Neutrophil (primary cell): ENCODE measurements around the gene SLC35G2.

Experiments
- H3K27ac ChIP-seq: fragments of 200-600 bp; sonication (generic); 2 replicates; pipeline ENCODE4 v1.5.1; 2016; ENCODE audit warnings: mild to moderate bottlenecking, moderate library complexity
- H3K27me3 ChIP-seq: fragments of 200-600 bp; sonication (generic); 2 replicates; pipeline ENCODE4 v1.6.0; 2016; ENCODE audit warnings: mild to moderate bottlenecking
- H3K36me3 ChIP-seq: fragments of 200-600 bp; sonication (generic); 2 replicates; pipeline ENCODE4 v1.5.1; 2017
- H3K4me1 ChIP-seq, 2 experiments: fragments of 200-600 bp in 1 of 2; sonication (generic) in 1 of 2; 1 replicate in 1 of 2; 2 replicates in 1 of 2; pipeline versions ENCODE4 v1.5.1 to v1.6.1; 2013 to 2016; ENCODE audit warnings: low read depth in 1 of 2, low read length in 1 of 2, mild to moderate bottlenecking in 1 of 2, moderate library complexity in 1 of 2; ENCODE audit not compliant: control insufficient read depth in 1 of 2, insufficient read depth in 1 of 2
- H3K4me3 ChIP-seq, 2 experiments: fragments of 200-600 bp in 1 of 2; sonication (generic) in 1 of 2; 1 replicate in 1 of 2; 2 replicates in 1 of 2; pipeline ENCODE4 v1.5.1; 2013 to 2016; ENCODE audit warnings: low read depth in 1 of 2, low read length in 1 of 2, mild to moderate bottlenecking in 1 of 2, moderate library complexity in 1 of 2
- H3K9me3 ChIP-seq: fragments of 200-600 bp; sonication (generic); 2 replicates; pipeline ENCODE4 v1.5.1; 2016
- CTCF ChIP-seq: fragments of 200-600 bp; sonication (generic); IDR thresholded peaks from 2 replicates; pipeline ENCODE4 v1.5.1; 2016; ENCODE audit warnings: antibody characterized with exemption

The SLC35G2 gene

DNA sequence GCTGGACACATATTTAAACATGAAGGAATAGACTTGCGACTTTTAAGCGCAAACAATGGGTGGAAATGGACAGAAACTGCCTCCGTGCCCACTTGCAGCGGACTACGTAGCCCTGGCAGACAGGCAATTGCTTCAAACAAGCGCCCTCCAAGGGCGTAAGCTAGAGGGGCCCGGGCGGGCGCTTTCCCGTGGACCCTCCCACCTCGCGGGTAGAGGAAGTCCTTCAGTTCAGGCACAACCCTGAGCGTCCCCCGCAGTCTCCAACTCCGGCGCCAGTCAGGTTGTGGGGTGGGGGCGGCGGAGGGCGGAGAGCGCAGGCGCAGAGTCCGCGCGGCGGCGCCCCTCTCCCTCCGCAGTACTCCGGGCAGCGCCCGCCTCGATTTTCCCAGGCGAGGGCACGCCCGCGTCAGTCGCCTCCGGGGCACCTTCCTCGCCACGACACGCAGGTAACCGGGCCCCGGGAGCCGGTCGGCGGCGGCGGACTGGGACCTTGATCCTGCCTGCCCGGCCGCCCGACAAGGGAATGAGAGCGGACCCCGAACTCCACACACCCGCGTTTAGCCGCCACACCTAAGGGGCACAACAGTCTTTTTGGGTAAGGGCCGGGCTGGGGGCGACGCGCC is at the start of gene SLC35G2:
SLC35G2 (plus strand) TSS at position 358 of the 623 bp plus-strand sequence. CDS start 35,335 bp downstream, outside the sequence.
- Histone ChIP-seq H3K4me1 (peaks cover 15 to 22% of the 10 kb centered on the region in 2 experiments), H3K4me3 (peak within 1 kb of the TSS; percentile 38 to 66), H3K36me3 (no peaks in the 10 kb centered on the region), H3K27me3 (peaks cover 77% of the 10 kb centered on the region), H3K27ac (no peak within 1 kb of the TSS), H3K9me3 (no peaks in the 10 kb centered on the region)
- no peak for TF ChIP-seq CTCF

DNA sequence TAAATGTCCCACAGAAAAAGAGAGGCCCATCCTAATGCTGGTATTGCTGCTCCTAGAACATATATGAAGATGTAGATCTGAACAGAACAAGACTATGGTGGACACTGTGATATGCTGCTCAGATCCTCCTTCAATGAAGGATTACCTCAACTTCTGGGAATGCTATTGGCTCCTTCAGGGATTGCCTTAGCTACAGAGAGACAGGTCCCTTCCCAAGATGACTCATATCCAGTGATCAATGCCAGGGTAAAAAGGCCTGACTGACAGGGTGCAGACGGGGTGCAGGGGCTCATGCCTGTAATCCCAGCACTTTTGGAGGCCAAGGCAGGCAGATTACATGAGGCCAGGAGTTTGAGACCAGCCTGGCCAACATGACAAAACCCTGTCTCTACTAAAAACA is 46.2 kb upstream of the SLC35G2 start:
- TF ChIP-seq CTCF, result no peak
- Histone ChIP-seq H3K27ac (no peak overlapping the region), H3K27me3 (no peaks in the 10 kb centered on the region), H3K9me3 (no peaks in the 10 kb centered on the region), H3K4me3 (no peak overlapping the region), H3K4me1 (no peaks in the 10 kb centered on the region), H3K36me3 (no peaks in the 10 kb centered on the region)

DNA sequence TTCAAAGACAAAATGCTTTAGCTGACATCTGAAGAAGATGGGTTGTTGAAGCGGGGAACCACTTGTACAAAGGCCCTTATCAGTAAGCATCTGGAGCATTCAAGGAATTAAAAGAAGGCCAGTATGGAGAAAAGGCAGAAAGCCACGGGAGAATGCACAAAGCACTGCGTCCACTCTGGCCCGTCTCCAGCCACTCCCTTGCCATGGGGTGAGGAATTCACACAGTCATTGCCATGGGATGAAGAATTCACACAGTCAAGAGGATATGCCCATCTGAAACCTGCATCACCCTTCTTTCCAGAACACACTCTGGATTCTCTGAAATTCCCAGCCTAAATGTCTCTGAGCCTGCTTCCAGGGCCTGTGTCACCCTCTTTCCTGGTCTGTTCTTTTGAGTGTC is 40.1 kb upstream of the SLC35G2 start:
- Histone ChIP-seq H3K27me3 (no peaks in the 10 kb centered on the region), H3K4me3 (no peak overlapping the region), H3K36me3 (no peaks in the 10 kb centered on the region), H3K27ac (no peak overlapping the region), H3K4me1 (no peaks in the 10 kb centered on the region), H3K9me3 (no peaks in the 10 kb centered on the region)
- TF ChIP-seq CTCF, result no peak

DNA sequence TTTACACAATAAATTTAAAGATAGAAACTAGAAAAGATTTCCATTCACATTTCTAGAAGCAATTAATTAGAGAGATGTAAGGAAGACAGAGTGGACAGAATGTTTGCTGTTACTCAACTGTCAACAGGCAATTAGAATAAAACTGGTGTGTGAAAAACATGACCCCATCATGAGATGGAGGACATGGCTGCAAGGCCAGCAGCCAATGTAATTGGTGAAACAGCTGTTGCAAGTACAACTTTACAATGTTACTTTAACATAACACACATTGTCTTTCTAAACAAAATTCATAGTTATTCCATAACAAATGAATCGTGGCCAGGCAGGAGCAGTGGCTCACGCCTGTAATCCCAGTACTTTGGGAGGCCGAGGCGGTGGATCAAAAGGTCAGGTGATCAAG is 38.2 kb upstream of the SLC35G2 start:
- H3K27me3 ChIP-seq, result no peaks in the 10 kb centered on the region
- no peak for TF ChIP-seq CTCF
- no peak overlapping the region for H3K27ac ChIP-seq
- no peaks in the 10 kb centered on the region for H3K4me1 ChIP-seq
- H3K9me3 ChIP-seq, result no peaks in the 10 kb centered on the region
- no peaks in the 10 kb centered on the region for H3K36me3 ChIP-seq
- no peak overlapping the region for H3K4me3 ChIP-seq

DNA sequence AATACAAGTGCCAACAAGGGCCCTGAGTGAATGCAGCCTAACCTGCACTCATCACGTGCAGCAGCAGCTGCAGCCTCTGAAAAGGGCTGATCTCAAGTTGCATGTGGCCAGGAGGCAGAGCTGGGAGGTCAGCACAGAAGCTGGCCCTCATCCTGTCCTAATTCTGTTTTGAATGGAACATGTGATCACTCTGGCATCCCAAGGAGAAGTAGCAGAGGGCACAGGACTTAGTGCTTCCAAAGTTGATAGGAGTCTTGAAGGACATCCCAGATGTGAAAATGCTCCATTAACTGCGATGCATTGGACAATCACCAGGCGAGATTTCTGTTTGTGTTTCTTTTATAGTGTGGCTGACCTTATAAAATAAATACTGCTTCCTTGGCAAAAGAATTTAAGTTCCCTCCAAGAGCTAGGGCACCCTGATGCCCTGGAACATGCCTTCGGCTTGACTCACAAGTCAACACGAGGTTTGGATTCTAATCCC is 35.2 kb upstream of the SLC35G2 start:
- Histone ChIP-seq H3K4me1 (peaks cover 17 to 18% of the 10 kb centered on the region in 2 experiments), H3K9me3 (no peaks in the 10 kb centered on the region), H3K4me3 (no peak overlapping the region), H3K27ac (no peak overlapping the region), H3K36me3 (no peaks in the 10 kb centered on the region), H3K27me3 (no peaks in the 10 kb centered on the region)
- no peak for TF ChIP-seq CTCF
